Liver (tissue), 3 donors: ENCODE data around the gene FUBP3.

Experiments
- CTCF ChIP-seq: fragments of 150-350 bp; IDR thresholded peaks from 2 replicates; pipeline ENCODE4 v1.5.1; 2017; ENCODE audit warnings: improper control_type of control experiment, low read depth, low read length; ENCODE audit not compliant: missing input control
- TAF1 ChIP-seq: conservative IDR thresholded peaks from 2 replicates; pipeline ENCODE4 v1.6.1; 2016; ENCODE audit warnings: antibody characterized with exemption, mild to moderate bottlenecking
- TF ChIP-seq, protein P1 (sequence below): IDR thresholded peaks from 2 replicates; pipeline ENCODE4 v1.6.1; 2016; ENCODE audit warnings: antibody characterized with exemption, mild to moderate bottlenecking
- TF ChIP-seq, protein P2 (sequence below): IDR thresholded peaks from 2 replicates; pipeline ENCODE4 v1.6.1; 2016; ENCODE audit warnings: antibody characterized with exemption
- donor health status: healthy.
- donor health status: healthy.

DNA sequence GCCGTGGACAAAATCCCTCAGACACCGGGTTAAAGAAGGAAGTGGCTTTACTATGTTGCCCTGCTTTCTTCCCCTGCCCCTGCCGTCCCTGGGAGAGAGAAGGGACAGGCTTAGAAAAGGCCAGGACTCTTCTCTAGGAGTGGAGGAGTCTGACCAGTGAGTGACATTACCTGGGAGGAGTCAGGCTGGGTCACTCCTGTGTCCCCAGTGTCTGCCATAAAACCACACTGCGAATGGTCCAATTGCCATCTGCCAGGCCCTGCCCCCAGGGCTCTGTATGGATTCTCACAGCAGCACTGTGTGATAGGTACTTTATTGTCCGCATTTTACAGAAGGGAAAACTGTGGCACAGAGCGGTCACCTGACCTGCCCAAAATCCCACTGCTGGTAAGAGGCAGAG lies 31.3 kb upstream of the FUBP3 start:
- TF ChIP-seq, protein P1, sequence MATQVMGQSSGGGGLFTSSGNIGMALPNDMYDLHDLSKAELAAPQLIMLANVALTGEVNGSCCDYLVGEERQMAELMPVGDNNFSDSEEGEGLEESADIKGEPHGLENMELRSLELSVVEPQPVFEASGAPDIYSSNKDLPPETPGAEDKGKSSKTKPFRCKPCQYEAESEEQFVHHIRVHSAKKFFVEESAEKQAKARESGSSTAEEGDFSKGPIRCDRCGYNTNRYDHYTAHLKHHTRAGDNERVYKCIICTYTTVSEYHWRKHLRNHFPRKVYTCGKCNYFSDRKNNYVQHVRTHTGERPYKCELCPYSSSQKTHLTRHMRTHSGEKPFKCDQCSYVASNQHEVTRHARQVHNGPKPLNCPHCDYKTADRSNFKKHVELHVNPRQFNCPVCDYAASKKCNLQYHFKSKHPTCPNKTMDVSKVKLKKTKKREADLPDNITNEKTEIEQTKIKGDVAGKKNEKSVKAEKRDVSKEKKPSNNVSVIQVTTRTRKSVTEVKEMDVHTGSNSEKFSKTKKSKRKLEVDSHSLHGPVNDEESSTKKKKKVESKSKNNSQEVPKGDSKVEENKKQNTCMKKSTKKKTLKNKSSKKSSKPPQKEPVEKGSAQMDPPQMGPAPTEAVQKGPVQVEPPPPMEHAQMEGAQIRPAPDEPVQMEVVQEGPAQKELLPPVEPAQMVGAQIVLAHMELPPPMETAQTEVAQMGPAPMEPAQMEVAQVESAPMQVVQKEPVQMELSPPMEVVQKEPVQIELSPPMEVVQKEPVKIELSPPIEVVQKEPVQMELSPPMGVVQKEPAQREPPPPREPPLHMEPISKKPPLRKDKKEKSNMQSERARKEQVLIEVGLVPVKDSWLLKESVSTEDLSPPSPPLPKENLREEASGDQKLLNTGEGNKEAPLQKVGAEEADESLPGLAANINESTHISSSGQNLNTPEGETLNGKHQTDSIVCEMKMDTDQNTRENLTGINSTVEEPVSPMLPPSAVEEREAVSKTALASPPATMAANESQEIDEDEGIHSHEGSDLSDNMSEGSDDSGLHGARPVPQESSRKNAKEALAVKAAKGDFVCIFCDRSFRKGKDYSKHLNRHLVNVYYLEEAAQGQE, result no peak
- TF ChIP-seq CTCF (no peak), TAF1 (no peak)
- TF ChIP-seq, protein P2, sequence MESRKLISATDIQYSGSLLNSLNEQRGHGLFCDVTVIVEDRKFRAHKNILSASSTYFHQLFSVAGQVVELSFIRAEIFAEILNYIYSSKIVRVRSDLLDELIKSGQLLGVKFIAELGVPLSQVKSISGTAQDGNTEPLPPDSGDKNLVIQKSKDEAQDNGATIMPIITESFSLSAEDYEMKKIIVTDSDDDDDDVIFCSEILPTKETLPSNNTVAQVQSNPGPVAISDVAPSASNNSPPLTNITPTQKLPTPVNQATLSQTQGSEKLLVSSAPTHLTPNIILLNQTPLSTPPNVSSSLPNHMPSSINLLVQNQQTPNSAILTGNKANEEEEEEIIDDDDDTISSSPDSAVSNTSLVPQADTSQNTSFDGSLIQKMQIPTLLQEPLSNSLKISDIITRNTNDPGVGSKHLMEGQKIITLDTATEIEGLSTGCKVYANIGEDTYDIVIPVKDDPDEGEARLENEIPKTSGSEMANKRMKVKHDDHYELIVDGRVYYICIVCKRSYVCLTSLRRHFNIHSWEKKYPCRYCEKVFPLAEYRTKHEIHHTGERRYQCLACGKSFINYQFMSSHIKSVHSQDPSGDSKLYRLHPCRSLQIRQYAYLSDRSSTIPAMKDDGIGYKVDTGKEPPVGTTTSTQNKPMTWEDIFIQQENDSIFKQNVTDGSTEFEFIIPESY, result no peak
